Adipocyte (in vitro differentiated cells): ENCODE results near the gene AP1S2.
"Not testable (repeated sequence)": the region's sequence is repeated elsewhere in the genome, so short reads cannot be mapped to it uniquely, and the experiment has no call there.

Source experiments
- DNase-seq: peaks from one replicate; pipeline ENCODE4 v3.0.0-alpha.2; 2015; ENCODE audit warnings: low read depth
- H3K27me3 ChIP-seq: replicated peaks from 2 replicates; pipeline ENCODE4 v1.7.0; 2013; ENCODE audit warnings: mild to moderate bottlenecking, low read length, moderate library complexity; ENCODE audit not compliant: control insufficient read depth, insufficient read depth
- H3K36me3 ChIP-seq: 2 replicates; pipeline ENCODE4 v1.7.0; 2013; ENCODE audit warnings: low read length, mild to moderate bottlenecking, moderate library complexity; ENCODE audit not compliant: control insufficient read depth, insufficient read depth, severe bottlenecking
- H3K4me1 ChIP-seq: 2 replicates; pipeline ENCODE4 v1.7.0; 2013; ENCODE audit warnings: mild to moderate bottlenecking, low read length, moderate library complexity; ENCODE audit not compliant: control insufficient read depth, insufficient read depth
- H3K4me3 ChIP-seq: 2 replicates; pipeline ENCODE4 v1.7.0; 2013; ENCODE audit warnings: mild to moderate bottlenecking, low read length, moderate library complexity
- H3K9ac ChIP-seq: 2 replicates; pipeline ENCODE4 v1.7.0; 2013; ENCODE audit warnings: mild to moderate bottlenecking, low read length, moderate library complexity
- H3K9me3 ChIP-seq: 2 replicates; pipeline ENCODE4 v1.7.0; 2013; ENCODE audit warnings: mild to moderate bottlenecking, low read length, moderate library complexity; ENCODE audit not compliant: control insufficient read depth

Gene AP1S2

GRCh38 chrX:15854080-15854655 lies 445 bp downstream of the AP1S2 start:
- peak overlapping the region; percentile 53 for H3K9ac ChIP-seq
- peak overlapping the region; percentile 98 for H3K4me3 ChIP-seq
- no peaks in the 10 kb centered on the region for H3K9me3 ChIP-seq
- no peaks in the 10 kb centered on the region for H3K36me3 ChIP-seq
- peaks cover 4% of the 10 kb centered on the region for H3K27me3 ChIP-seq
- DNase-seq, result peak; percentile 61
- H3K4me1 ChIP-seq, result peaks cover 15% of the 10 kb centered on the region

- Histone ChIP-seq H3K4me3 (peak overlapping the region; percentile 98), H3K36me3 (no peaks in the 10 kb centered on the region), H3K9ac (peak overlapping the region; percentile 53), H3K9me3 (no peaks in the 10 kb centered on the region), H3K4me1 (peaks cover 15% of the 10 kb centered on the region), H3K27me3 (no peaks in the 10 kb centered on the region)
- peak; percentile 40 for DNase-seq
Observed at GRCh38 chrX:15853586-15854079, 980 bp downstream of the AP1S2 start.

DNA sequence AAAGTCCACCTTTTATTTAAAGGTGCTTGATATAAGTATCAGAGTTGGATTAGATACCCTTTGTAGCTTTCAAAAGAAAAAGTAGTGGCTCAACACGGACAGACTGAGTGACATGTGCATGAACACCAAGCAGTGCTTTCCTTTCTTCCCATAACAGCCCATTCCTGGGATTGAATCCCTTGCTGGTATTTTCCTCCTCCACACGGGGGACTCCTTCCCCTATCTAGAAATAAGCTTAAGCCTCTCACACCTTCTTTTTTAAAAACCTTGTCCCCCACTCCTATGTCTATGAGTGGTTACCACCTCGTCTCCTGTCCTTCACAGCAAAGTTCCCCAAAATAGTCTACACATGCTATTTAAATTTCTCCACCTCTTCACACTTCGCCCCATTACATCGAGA lies 5.1 kb downstream of the AP1S2 start:
- peaks cover 2% of the 10 kb centered on the region for H3K36me3 ChIP-seq
- H3K4me3 ChIP-seq, result no peak overlapping the region
- H3K9me3 ChIP-seq, result no peaks in the 10 kb centered on the region
- no peak overlapping the region for H3K9ac ChIP-seq
- H3K4me1 ChIP-seq, result peaks cover 9% of the 10 kb centered on the region
- no peaks in the 10 kb centered on the region for H3K27me3 ChIP-seq
- DNase-seq, result peak; percentile 22

GRCh38 chrX:15848576-15848975 lies 6.0 kb downstream of the AP1S2 start:
- Histone ChIP-seq H3K4me1 (peaks cover 5% of the 10 kb centered on the region), H3K9me3 (no peaks in the 10 kb centered on the region), H3K36me3 (peaks cover 5% of the 10 kb centered on the region), H3K9ac (no peak overlapping the region), H3K27me3 (no peaks in the 10 kb centered on the region), H3K4me3 (no peak overlapping the region)
- DNase-seq, result peak; percentile 13

DNA sequence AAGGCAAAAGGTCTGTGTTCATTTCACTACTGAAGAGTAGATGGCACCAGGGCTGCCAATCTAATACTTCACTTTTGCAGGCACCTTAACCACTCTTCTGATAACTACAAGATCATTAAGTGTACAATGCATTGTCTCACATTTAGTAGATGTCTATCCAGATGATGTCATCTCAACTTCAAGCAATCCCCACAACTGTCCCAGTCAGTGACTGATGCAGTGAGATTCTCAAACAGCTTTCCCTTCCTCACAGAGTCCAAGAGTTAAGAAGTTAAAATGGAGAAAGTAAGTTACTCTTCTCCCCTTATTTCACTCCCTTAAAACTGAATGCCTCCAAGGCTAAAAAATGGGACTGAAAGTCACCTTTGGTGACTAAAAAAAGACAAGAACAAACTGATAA lies 10.7 kb downstream of the AP1S2 start:
- H3K4me3 ChIP-seq, result no peak overlapping the region
- peaks cover 5% of the 10 kb centered on the region for H3K36me3 ChIP-seq
- H3K27me3 ChIP-seq, result no peaks in the 10 kb centered on the region
- DNase-seq, result no peak
- no peak overlapping the region for H3K9ac ChIP-seq
- no peaks in the 10 kb centered on the region for H3K9me3 ChIP-seq
- H3K4me1 ChIP-seq, result no peaks in the 10 kb centered on the region

- H3K27me3 ChIP-seq, result no peaks in the 10 kb centered on the region
- DNase-seq, result no peak
- no peak overlapping the region for H3K4me3 ChIP-seq
- H3K36me3 ChIP-seq, result peaks cover 5% of the 10 kb centered on the region
- no peak overlapping the region for H3K9ac ChIP-seq
- no peaks in the 10 kb centered on the region for H3K9me3 ChIP-seq
- H3K4me1 ChIP-seq, result no peaks in the 10 kb centered on the region
Observed at GRCh38 chrX:15841853-15842516, 12.6 kb downstream of the AP1S2 start.

DNA sequence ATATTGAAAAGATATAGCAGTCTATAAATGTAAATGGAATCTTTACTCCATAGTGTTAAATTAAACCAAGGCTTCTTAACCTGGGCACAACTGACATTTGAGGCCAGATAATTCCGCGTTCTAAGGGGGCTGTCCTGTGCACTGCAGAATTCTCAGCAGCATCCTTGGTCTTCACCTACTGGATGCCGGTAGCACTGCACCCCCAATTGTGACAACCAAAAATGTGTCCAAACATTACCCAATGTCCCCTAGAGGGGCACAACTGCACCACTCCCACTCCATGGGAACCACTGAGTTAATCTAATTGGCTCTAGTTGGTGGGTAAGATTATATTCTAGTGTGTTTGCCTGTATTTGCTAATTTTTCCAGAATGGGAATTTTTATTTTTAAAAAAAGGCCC lies 16.6 kb downstream of the AP1S2 start:
- Histone ChIP-seq H3K9me3 (no peaks in the 10 kb centered on the region), H3K9ac (no peak overlapping the region), H3K4me3 (no peak overlapping the region), H3K4me1 (no peaks in the 10 kb centered on the region), H3K36me3 (no peaks in the 10 kb centered on the region), H3K27me3 (no peaks in the 10 kb centered on the region)
- no peak for DNase-seq

DNA sequence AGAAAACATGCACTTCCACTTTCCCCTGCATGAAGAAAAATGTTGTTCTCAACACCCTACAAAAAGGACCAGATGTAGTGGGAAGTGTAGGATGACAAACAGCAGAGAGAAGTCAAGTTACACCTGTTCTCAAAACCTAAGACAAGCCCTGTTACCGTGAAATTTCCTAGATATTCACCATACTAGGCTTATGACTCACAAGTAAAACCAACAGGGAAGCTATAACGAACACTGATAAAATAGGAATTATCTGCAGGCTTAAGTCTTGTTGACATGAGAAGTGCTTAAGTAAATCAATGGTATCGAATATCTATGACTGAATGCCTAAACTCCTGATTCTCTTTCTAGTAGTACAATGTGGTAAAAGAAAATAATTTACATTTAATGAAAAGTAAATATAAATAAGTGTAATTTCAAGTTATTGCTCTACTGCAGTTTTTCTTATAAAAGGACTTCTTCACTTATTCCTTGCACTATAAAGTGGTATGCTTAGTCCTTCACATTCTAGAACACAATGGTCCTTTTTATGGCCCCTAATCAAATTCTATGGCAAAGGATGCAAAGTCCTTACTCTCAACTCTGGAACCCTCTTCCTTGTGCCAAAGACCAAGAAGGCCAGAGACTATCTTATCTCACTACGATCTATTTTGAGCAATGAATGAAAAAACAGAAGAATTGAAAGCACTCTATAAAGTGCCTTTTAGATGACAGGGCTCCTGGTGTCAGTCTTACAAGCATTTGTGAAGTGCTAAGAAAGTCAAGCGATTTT lies 19.6 kb downstream of the AP1S2 start:
- no peaks in the 10 kb centered on the region for H3K27me3 ChIP-seq
- H3K36me3 ChIP-seq, result no peaks in the 10 kb centered on the region
- peaks cover 3% of the 10 kb centered on the region for H3K4me1 ChIP-seq
- no peak overlapping the region for H3K9ac ChIP-seq
- peak; percentile 15 for DNase-seq
- no peaks in the 10 kb centered on the region for H3K9me3 ChIP-seq
- no peak overlapping the region for H3K4me3 ChIP-seq

GRCh38 chrX:15834053-15834452 lies 20.6 kb downstream of the AP1S2 start:
- Histone ChIP-seq H3K27me3 (no peaks in the 10 kb centered on the region), H3K9ac (no peak overlapping the region), H3K4me3 (no peak overlapping the region), H3K9me3 (no peaks in the 10 kb centered on the region), H3K4me1 (peaks cover 3% of the 10 kb centered on the region), H3K36me3 (no peaks in the 10 kb centered on the region)
- no peak for DNase-seq

GRCh38 chrX:15831347-15831746 lies 23.3 kb downstream of the AP1S2 start:
- not testable (repeated sequence) for H3K4me3 ChIP-seq, H3K36me3 ChIP-seq, H3K9ac ChIP-seq, H3K4me1 ChIP-seq, DNase-seq, H3K9me3 ChIP-seq, H3K27me3 ChIP-seq

- no peak for DNase-seq
- H3K36me3 ChIP-seq, result peaks cover 6% of the 10 kb centered on the region
- H3K9ac ChIP-seq, result no peak overlapping the region
- no peaks in the 10 kb centered on the region for H3K27me3 ChIP-seq
- peaks cover 13% of the 10 kb centered on the region for H3K4me1 ChIP-seq
- no peaks in the 10 kb centered on the region for H3K9me3 ChIP-seq
- no peak overlapping the region for H3K4me3 ChIP-seq
Observed at GRCh38 chrX:15829217-15829616, 25.4 kb downstream of the AP1S2 start.
